Heart left ventricle (tissue), 16 donors: ENCODE results near the gene WFDC1. TPM values are rescaled to one million over a fixed set of nuclear protein-coding genes. Genes with fewer than 3 reads are reported as not detected.
A peak's percentile ranks its signal among the peaks of the same experiment; 100 is the strongest.

Experiments used
- ATAC-seq, 4 donors: fragments of 200-7000 bp; cut with Tn5 transposase; one replicate each; pipeline ENCODE4 v1.9.1; 2020 to 2022; ENCODE audit warnings: moderate library complexity in 4 of 4, mild to moderate bottlenecking in 3 of 4, moderate number of reproducible peaks in 1 of 4
- DNase-seq, 5 donors: peaks; one replicate each; pipeline ENCODE4 v3.0.0-alpha.2; 2020
- H3K27ac ChIP-seq, 12 donors: fragments of 200-600 bp; sonication (generic) in 4 of 12; one replicate each; pipeline versions ENCODE4 v1.5.0 to v1.8.0; 2016 to 2022; ENCODE audit warnings: mild to moderate bottlenecking in 2 of 12
- H3K27me3 ChIP-seq, 9 donors: fragments of 200-600 bp; sonication (generic) in 2 of 9; one replicate each; pipeline versions ENCODE4 v1.5.1 to v1.8.0; 2016 to 2022; ENCODE audit warnings: mild to moderate bottlenecking in 3 of 9
- H3K36me3 ChIP-seq, 9 donors: fragments of 200-600 bp; sonication (generic) in 2 of 9; one replicate each; pipeline versions ENCODE4 v1.5.0 to v1.8.0; 2018 to 2022; ENCODE audit warnings: mild to moderate bottlenecking in 2 of 9
- H3K4me1 ChIP-seq, 12 donors: fragments of 200-600 bp; sonication (generic) in 4 of 12; one replicate each; pipeline versions ENCODE4 v1.5.0 to v1.8.0; 2016 to 2022; ENCODE audit warnings: mild to moderate bottlenecking in 3 of 12
- H3K4me3 ChIP-seq, 12 donors: fragments of 200-600 bp; sonication (generic) in 4 of 12; one replicate each; pipeline versions ENCODE4 v1.5.0 to v1.8.0; 2017 to 2022; ENCODE audit warnings: mild to moderate bottlenecking in 9 of 12, moderate library complexity in 4 of 12
- H3K9me3 ChIP-seq, 12 donors: fragments of 200-600 bp; sonication (generic) in 4 of 12; one replicate each; pipeline versions ENCODE4 v1.5.0 to v1.8.0; 2016 to 2022; ENCODE audit warnings: mild to moderate bottlenecking in 1 of 12
- POLR2A ChIP-seq, 2 donors: fragments of 450-650 bp; IDR thresholded peaks; one replicate each; pipeline ENCODE4 v1.6.1; 2017; ENCODE audit warnings: antibody characterized with exemption in 2 of 2, mild to moderate bottlenecking in 2 of 2, moderate library complexity in 2 of 2
- WGBS, 4 donors: extraction: QIAGEN DNeasy Blood & Tissue Kit in 2 of 4; methylation state at CpG; one replicate each; pipeline versions ENCODE4 v1.1.5 to v1.1.7; 2013 to 2018; 5-methylcytosine and 5-hydroxymethylcytosine counted together
- intact Hi-C, 10 donors: fragments of 100-400 bp; cut with DNase I; formaldehyde crosslinking; loops; one replicate each; pipeline versions ENCODE4 v1.11.1 to v1.14.2; 2022
- polyA plus RNA-seq, 2 donors: library from polyadenylated mRNA; stranded (reverse); fragments of 200-250 nt; gene quantifications; one replicate each; pipeline ENCODE4 v1.2.3, GENCODE V29; 2013
- total RNA-seq, 9 donors: library from RNA; depleted of rRNA in 2 of 9; stranded (reverse); fragments of >200 nt in 2 of 9; fragmentation: NEBNext Ultra II Directional in 3 of 9; extraction: Animal tissue kit (Norgen Biotek cat#: 25700) in 3 of 9; gene quantifications; one replicate each; pipeline versions ENCODE4 v1.1.0 to v1.2.4, GENCODE V29; 2016 to 2023
- TF ChIP-seq, protein P1 (sequence below), 12 donors: fragments of 200-600 bp; sonication (generic) in 4 of 12; IDR thresholded peaks; one replicate each; pipeline versions ENCODE4 v1.5.0 to v1.8.0; 2018 to 2022; ENCODE audit warnings: antibody characterized with exemption in 12 of 12, mild to moderate bottlenecking in 5 of 12
- donor health status: ischemic (EF 13 %, LVEDD 7.1; RV severe dilation, severe dysfunction).
- donor health status: healthy with polysubstance abuse.
- donor health status: DM: no; HTN: yes; CAD: no.
- donor health status: DM: no; HTN: no; CAD: no.
- donor health status: ischemic (EF 25% LVEDD 6.9; RV normal size, moderate dysfunction).
- donor health status: ischemic (EF 25% LVEDD 5.7; RV mildly dilated, moderate dysfunction).
- donor health status: healthy.
- donor health status: DM: yes; HTN: yes; CAD: no.
- donor health status: ischemic (EF 35%, LVEDD 5.7; RV mildly dilated, moderate dysfunction).
- donor health status: nonischemic (EF 11% LVEDD 7.7; RV severe dilation, severe dysfunction).
- donor health status: DM: yes; HTN: yes; CAD: no.
- donor health status: PGD.
- donor health status: ischemic (EF 29% LVEDD 5.4; RV normal size, mild dysfunction).
- donor health status: nonischemic (EF 23%, LVEDD 6.1; RV moderate dilation, normal function).

The WFDC1 gene
- total and polyA plus RNA-seq, 11 donors = 0.50 to 5.4 (median 1.6) TPM

DNA sequence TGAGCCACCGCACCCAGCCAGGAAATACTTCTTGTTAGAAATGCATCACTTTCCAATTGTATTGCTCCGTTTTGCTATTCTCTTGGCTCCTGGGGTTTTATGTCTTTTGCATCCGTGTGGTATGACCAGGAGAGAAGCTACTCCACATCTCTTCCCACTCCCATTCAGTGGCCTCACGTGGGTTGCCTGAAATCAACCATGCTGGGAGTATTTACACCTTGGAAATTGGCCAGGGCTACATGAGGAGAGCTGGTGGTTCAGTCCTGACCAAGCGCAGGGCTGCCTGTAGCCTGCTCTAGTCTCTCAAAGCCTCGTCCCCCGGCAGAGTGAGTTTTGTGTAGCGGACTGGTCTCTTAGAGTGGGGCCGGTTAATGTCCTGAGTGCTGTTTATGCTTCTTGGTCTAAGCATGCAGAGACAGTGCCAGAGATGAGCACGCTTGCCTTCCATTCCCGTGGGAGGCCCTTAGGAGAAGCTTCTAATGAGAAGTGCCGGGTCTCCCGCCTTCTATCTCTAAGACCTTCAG lies 3.8 kb downstream of the WFDC1 start:
- H3K4me3 ChIP-seq = no peak overlapping the region
- no peaks in the 10 kb centered on the region for H3K36me3 ChIP-seq
- ATAC-seq (no peak), DNase-seq (no peak)
- H3K9me3 ChIP-seq = no peaks in the 10 kb centered on the region
- peaks cover 0 to 20% (median 2%) of the 10 kb centered on the region in 9 donors for H3K27me3 ChIP-seq
- H3K4me1 ChIP-seq = peaks cover 0 to 34% (median 16%) of the 10 kb centered on the region in 12 donors
- peak overlapping the region in 1 of 12 donors; percentile 85 for H3K27ac ChIP-seq
- no peak for TF ChIP-seq POLR2A (IDR thresholded peaks at IDR 0.05)
- TF ChIP-seq, protein P1, sequence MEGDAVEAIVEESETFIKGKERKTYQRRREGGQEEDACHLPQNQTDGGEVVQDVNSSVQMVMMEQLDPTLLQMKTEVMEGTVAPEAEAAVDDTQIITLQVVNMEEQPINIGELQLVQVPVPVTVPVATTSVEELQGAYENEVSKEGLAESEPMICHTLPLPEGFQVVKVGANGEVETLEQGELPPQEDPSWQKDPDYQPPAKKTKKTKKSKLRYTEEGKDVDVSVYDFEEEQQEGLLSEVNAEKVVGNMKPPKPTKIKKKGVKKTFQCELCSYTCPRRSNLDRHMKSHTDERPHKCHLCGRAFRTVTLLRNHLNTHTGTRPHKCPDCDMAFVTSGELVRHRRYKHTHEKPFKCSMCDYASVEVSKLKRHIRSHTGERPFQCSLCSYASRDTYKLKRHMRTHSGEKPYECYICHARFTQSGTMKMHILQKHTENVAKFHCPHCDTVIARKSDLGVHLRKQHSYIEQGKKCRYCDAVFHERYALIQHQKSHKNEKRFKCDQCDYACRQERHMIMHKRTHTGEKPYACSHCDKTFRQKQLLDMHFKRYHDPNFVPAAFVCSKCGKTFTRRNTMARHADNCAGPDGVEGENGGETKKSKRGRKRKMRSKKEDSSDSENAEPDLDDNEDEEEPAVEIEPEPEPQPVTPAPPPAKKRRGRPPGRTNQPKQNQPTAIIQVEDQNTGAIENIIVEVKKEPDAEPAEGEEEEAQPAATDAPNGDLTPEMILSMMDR (IDR thresholded peaks at IDR 0.05) = no peak
- 90 to 95% (median 90%) methylated on average over 13 of the region's 13 CpGs for WGBS, 4 donors
- intact Hi-C loops = no loop called here

DNA sequence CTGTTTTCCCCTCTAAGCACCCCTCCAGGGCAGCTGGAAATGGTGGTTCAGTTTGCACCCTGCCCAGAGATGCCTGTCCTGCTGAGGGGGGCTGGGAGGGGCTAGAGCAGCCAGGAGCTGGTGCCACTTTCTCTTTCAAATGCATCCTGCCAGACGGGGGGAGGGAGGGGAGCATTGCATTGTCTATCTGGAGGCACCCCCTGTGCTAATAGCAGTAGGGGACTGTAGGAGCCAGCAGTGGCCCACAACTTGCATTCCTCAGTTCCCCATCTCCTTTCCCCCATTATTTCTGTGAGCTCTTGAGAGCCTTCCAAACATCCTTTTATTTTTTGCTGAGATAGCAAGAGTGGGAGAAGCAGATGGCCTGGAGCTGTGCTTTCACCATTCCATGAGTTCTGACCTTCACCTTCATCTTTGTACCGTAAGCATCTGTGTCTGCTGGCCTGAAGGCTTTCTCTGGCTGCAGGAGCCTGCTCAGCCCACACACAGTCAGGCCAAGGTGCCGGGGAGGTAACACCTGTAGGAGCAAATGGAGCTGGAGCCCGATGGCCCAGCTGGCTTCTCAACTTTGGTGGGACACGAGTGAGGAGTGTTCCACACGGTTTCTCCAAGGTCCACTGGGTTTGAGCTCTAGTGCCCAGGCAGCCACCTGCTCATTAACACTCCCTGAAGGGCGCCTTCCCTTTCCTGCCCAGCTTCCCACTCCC lies 5.2 kb downstream of the WFDC1 start:
- H3K4me1 ChIP-seq = peaks cover 0 to 27% (median 8%) of the 10 kb centered on the region in 12 donors
- H3K4me3 ChIP-seq = no peak overlapping the region
- no peaks in the 10 kb centered on the region for H3K9me3 ChIP-seq
- H3K27ac ChIP-seq = peak overlapping the region in 1 of 12 donors; percentile 85
- ATAC-seq = no peak
- no peak for DNase-seq
- TF ChIP-seq, protein P1 (IDR thresholded peaks at IDR 0.05) = no peak
- intact Hi-C loops = no loop called here
- H3K27me3 ChIP-seq = peaks cover 0 to 12% (median 2%) of the 10 kb centered on the region in 9 donors
- 68 to 73% (median 71%) methylated on average over 7 of the region's 7 CpGs for WGBS, 4 donors
- no peaks in the 10 kb centered on the region for H3K36me3 ChIP-seq

DNA sequence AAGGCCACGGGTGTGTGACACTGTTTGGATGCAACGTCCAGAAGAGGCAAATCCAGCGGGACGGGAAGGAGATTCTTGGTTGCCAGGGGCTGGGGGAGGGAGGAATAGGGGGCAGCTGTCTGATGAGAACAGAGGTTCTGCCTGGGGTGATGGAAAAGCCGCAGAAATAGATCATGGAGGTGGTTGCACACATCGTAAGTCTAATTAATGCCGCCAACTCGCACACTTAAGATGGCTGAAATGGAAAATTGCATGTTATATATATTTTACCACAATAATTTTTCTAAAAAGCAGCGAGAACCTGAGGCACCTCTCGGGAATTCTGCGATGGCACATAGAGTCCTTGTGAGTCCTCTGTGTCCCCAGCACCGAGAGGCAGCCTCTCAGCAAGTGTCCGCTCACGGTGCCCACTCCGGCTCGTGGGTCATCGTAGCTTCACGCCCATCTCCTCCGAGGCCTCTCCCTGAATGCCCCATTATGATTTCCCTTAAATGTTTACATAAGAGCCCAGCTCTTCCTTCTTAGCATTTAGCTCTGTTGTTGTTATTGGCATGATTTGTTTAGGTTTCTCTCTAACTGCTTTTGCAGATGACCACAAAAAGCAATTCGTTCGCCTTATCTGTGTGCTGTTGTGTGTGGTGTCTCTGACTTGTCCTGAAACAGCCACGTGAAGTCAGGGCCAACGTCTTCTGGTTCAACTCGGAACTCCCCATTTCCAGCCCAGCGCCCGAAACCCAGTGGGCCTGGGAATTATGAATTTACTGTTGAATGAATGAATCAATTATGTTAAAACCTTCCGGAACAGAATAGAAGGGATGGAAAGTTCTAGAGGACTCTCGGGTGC lies 7.7 kb downstream of the WFDC1 start:
- no peak for TF ChIP-seq POLR2A (IDR thresholded peaks at IDR 0.05)
- TF ChIP-seq, protein P1 (IDR thresholded peaks at IDR 0.05) = no peak
- Histone ChIP-seq H3K4me1 (peaks cover 0 to 19% (median 2%) of the 10 kb centered on the region in 12 donors), H3K27me3 (peaks cover 0 to 7% (median 0%) of the 10 kb centered on the region in 9 donors), H3K27ac (peak overlapping the region; percentile 9 to 85 (median 40)), H3K4me3 (peak overlapping the region in 4 of 12 donors; percentile 2 to 24 (median 11)), H3K36me3 (no peaks in the 10 kb centered on the region), H3K9me3 (no peaks in the 10 kb centered on the region)
- peak in 3 of 4 donors; percentile 31 to 56 (median 40) for ATAC-seq
- DNase-seq = no peak
- intact Hi-C loops = no loop called here
- WGBS, 4 donors = 52 to 69% (median 58%) methylated on average over 28 of the region's 28 CpGs

DNA sequence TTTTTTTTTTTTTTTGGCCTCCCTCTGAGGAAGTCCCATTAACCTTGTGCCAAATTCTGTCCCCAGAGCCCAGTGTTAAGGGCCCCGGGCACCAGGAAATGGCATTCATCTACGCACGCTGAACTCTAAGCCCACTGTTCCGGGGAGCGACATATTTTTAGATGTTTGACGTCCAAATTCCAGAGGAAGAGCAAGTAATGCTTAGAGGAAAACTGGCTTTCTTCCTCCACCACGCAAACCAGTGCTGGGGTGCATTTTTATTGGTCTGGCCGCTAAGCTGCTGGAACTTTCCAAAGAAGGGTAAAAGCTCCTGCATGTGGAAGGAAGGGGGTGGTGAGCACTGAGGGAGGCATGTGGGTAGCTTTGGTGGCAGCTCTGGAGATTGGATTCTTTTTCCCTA lies 8.3 kb downstream of the WFDC1 start:
- DNase-seq = peak in 2 of 5 donors; percentile 38 to 44
- WGBS, 4 donors = 46 to 60% (median 52%) methylated on average over 8 of the region's 8 CpGs
- peak overlapping the region in 3 of 12 donors; percentile 7 to 24 (median 15) for H3K4me3 ChIP-seq
- TF ChIP-seq POLR2A (IDR thresholded peaks at IDR 0.05) = no peak
- TF ChIP-seq, protein P1 (IDR thresholded peaks at IDR 0.05) = no peak
- H3K9me3 ChIP-seq = no peaks in the 10 kb centered on the region
- H3K27me3 ChIP-seq = peaks cover 0 to 7% (median 0%) of the 10 kb centered on the region in 9 donors
- peak overlapping the region in 10 of 12 donors; percentile 12 to 85 (median 50) for H3K27ac ChIP-seq
- H3K36me3 ChIP-seq = no peaks in the 10 kb centered on the region
- H3K4me1 ChIP-seq = peaks cover 0 to 19% (median 2%) of the 10 kb centered on the region in 12 donors
- peak in 3 of 4 donors; percentile 51 to 80 (median 73) for ATAC-seq
- intact Hi-C loops = no loop called here
